ENCODE measurements around the gene SP5.

DNA sequence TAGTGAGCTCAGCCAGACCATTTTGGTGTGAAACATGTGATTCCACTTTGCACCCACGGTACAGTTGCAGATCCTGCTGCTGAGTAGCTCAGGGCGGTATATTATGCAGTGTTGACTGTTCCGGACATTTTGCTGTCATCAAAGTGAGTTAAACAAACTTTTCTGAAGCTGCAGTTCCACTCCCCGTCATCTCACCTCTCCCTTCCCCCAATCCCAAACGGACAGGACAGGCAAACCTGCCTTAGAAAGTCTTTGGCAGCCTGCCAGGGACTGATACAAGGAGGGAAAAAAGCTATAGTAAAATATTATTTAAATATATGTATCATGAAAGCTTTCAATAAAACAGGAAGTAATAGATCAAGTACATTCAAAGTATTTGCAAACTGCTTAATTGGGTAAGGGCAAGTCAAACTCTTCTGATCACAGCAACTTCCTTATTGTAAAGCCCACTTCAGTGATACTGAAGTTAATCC lies 35.5 kb upstream of the SP5 start:
- TF ChIP-seq, protein P1, sequence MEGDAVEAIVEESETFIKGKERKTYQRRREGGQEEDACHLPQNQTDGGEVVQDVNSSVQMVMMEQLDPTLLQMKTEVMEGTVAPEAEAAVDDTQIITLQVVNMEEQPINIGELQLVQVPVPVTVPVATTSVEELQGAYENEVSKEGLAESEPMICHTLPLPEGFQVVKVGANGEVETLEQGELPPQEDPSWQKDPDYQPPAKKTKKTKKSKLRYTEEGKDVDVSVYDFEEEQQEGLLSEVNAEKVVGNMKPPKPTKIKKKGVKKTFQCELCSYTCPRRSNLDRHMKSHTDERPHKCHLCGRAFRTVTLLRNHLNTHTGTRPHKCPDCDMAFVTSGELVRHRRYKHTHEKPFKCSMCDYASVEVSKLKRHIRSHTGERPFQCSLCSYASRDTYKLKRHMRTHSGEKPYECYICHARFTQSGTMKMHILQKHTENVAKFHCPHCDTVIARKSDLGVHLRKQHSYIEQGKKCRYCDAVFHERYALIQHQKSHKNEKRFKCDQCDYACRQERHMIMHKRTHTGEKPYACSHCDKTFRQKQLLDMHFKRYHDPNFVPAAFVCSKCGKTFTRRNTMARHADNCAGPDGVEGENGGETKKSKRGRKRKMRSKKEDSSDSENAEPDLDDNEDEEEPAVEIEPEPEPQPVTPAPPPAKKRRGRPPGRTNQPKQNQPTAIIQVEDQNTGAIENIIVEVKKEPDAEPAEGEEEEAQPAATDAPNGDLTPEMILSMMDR (IDR thresholded peaks at IDR 0.05) = no peak
- TF ChIP-seq NR1H2 (CRISPR knock-in tag; IDR thresholded peaks at IDR 0.05) = no peak
- TF ChIP-seq, protein P2, sequence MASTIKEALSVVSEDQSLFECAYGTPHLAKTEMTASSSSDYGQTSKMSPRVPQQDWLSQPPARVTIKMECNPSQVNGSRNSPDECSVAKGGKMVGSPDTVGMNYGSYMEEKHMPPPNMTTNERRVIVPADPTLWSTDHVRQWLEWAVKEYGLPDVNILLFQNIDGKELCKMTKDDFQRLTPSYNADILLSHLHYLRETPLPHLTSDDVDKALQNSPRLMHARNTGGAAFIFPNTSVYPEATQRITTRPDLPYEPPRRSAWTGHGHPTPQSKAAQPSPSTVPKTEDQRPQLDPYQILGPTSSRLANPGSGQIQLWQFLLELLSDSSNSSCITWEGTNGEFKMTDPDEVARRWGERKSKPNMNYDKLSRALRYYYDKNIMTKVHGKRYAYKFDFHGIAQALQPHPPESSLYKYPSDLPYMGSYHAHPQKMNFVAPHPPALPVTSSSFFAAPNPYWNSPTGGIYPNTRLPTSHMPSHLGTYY (CRISPR knock-in tag; IDR thresholded peaks at IDR 0.05) = no peak
- TF ChIP-seq, protein P3, sequence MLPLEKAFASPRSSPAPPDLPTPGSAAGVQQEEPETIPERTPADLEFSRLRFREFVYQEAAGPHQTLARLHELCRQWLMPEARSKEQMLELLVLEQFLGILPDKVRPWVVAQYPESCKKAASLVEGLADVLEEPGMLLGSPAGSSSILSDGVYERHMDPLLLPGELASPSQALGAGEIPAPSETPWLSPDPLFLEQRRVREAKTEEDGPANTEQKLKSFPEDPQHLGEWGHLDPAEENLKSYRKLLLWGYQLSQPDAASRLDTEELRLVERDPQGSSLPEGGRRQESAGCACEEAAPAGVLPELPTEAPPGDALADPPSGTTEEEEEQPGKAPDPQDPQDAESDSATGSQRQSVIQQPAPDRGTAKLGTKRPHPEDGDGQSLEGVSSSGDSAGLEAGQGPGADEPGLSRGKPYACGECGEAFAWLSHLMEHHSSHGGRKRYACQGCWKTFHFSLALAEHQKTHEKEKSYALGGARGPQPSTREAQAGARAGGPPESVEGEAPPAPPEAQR (CRISPR knock-in tag; IDR thresholded peaks at IDR 0.05) = no peak
- no peak for TF ChIP-seq CREB1 (CRISPR knock-in tag; IDR thresholded peaks at IDR 0.05)
- no peak for TF ChIP-seq RELA (CRISPR knock-in tag; IDR thresholded peaks at IDR 0.05; ENCODE audit: borderline replicate concordance)

Measured in WTC11 (cell line).